LNCaP clone FGC (cell line): Measurements from ENCODE around the gene BAZ1A.
"Not testable (repeated sequence)": the region's sequence is repeated elsewhere in the genome, so short reads cannot be mapped to it uniquely, and the experiment has no call there.

Source experiments
- DNase-seq: peaks from one replicate; pipeline ENCODE4 v3.0.0-alpha.2; 2011; ENCODE audit warnings: low read depth
- H3K4me3 ChIP-seq: 2 replicates; pipeline ENCODE4 v1.5.1; 2011; ENCODE audit warnings: mild to moderate bottlenecking, low read depth, low read length, control low read depth
- TF ChIP-seq, protein P1 (sequence below): IDR thresholded peaks from 2 replicates; pipeline ENCODE4 v1.5.1; 2012; ENCODE audit warnings: mild to moderate bottlenecking; ENCODE audit not compliant: control insufficient read depth, insufficient read depth; ENCODE audit errors: extremely low read depth

BAZ1A gene

DNA sequence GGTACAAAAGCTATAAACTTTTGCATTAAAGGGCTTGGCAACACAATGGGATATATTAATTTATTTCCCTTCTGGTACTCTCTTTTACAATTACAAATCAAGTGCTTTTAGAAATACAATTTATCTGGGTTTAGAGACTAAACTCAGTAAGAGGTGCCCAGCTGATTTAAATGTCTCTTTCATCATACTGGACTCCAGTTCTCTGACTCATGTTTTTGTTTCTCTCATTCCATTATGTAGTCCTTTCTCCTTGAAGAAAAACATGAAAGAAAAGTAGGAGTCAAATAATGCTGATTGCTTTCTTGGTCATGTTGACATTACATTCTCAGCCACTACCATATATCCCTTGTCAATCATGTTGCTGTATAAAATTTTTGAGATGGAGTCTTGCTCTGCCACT lies 124.5 kb downstream of the BAZ1A start:
- TF ChIP-seq, protein P1, sequence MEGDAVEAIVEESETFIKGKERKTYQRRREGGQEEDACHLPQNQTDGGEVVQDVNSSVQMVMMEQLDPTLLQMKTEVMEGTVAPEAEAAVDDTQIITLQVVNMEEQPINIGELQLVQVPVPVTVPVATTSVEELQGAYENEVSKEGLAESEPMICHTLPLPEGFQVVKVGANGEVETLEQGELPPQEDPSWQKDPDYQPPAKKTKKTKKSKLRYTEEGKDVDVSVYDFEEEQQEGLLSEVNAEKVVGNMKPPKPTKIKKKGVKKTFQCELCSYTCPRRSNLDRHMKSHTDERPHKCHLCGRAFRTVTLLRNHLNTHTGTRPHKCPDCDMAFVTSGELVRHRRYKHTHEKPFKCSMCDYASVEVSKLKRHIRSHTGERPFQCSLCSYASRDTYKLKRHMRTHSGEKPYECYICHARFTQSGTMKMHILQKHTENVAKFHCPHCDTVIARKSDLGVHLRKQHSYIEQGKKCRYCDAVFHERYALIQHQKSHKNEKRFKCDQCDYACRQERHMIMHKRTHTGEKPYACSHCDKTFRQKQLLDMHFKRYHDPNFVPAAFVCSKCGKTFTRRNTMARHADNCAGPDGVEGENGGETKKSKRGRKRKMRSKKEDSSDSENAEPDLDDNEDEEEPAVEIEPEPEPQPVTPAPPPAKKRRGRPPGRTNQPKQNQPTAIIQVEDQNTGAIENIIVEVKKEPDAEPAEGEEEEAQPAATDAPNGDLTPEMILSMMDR, result no peak
- DNase-seq, result no peak
- no peak overlapping the region for H3K4me3 ChIP-seq

DNA sequence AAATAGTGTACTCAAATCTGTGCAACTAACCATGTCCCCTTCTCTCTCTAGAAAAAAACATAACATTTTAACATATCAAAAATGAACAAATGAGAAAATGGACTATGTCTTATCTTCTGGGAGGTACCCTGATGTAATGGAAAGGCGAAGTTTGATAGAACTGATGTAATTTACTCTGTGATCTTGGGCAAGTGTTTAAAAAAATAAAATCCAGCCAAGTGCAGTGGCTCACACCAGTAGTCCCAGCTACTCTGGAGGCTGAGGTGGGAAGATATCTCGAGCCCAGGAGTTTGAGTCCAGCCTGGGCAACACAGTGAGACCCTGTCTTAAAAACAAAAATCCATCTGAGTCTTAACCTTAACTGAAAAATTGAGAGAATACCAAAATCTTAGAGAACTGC lies 124.9 kb downstream of the BAZ1A start:
- TF ChIP-seq, protein P1, result no peak
- no peak for DNase-seq
- no peak overlapping the region for H3K4me3 ChIP-seq

DNA sequence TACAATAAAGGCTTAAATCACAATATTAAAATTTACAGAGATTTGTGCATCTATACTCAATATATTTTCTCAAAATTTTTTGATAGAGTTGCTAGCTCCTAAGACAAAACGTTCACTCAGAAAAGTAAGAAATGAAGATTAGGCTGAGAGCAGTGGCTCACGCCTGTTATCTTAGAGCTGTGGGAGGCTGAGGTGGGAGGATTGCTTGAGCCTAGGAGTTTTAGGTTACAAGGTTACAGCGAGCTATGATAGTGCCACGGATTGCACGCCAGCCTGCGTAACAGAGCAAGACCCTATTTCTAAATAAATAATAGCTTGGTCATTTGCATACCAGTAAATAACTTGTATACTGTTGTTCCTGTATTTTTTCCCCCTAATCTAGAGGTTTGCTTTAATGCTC lies 125.8 kb downstream of the BAZ1A start:
- no peak overlapping the region for H3K4me3 ChIP-seq
- TF ChIP-seq, protein P1, result no peak
- no peak for DNase-seq

DNA sequence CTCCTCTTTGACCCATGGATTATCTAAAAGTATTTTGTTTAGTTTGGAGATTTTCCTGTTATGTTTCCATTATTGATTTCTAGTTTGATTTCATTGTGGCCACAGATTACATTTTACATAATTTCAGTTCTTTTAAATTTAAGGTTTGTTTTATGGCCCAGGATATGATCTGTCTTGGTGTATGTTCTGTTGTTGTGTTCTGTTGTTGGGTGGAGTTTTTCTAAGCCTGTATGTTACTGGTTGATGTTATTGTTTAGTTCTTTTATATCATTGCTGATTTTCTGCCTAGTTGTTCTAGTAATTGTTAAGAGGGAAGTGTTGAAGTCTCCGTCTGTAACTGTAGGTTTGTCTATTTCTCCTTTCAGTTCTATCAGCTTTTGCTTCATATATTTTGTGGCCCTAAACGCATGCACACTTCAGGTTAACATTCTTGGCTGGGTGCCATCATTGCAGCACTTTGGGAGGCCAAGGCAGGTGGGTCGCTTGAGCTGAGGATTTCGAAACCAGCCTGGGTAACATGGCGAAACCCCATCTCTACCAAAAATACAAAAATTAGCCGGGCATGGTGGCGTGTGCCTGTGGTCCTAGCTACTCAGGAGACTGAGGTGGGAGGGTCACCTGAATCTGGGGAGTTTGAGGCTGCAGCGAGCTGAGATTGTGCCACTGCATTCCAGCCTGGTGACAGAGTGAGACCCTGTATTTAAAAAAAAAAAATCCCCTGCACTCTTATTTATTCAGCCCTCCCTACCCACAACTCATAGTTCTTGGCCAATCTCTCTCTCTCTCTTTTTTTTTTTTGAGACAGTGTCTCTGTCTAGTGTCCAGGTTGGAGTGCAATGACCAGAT lies 132.7 kb downstream of the BAZ1A start:
- H3K4me3 ChIP-seq, result no peak overlapping the region
- DNase-seq, result no peak
- TF ChIP-seq, protein P1, result no peak

DNA sequence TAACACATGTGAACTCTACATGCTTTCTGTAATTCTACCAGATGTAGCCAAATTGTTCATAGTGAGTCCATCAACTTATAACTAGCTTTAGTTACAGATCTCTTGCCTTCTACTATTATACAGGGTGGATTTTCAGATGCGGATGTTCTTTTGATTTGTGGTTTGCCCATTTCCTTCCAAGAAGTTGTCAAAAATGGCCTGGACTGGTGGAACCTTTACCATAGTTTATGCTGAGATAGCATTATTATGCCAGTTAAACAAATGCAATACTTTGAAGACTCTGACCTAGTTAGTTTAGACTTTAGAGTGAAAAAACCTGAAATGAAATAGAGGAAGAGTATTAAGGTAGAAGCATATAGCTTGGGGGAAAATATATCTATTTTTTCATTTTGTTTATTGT lies 133.3 kb downstream of the BAZ1A start:
- TF ChIP-seq, protein P1, result no peak
- no peak for DNase-seq

DNA sequence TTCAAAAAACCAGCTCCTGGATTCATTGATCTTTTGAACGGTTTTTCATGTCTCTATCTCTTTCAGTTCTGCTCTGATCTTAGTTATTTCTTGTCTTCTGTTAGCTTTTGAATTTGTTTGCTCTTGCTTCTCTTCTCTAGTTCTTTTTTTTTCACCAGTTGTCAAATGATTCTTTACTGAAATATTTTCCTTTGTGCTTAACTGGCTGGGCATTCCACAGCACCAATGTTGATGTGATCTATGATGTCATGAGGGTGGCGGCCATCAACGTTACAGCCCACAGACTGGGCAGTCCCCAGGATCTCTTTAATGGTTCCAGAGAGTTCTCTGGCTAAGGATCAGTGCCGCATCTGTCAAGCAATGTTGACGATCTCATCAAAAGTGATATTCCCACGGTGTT lies 135.0 kb downstream of the BAZ1A start:
- DNase-seq, H3K4me3 ChIP-seq: not testable (repeated sequence)

More for the DNA sequence above, 133.3 kb downstream of the BAZ1A start:
- H3K4me3 ChIP-seq, result no peak overlapping the region

DNA sequence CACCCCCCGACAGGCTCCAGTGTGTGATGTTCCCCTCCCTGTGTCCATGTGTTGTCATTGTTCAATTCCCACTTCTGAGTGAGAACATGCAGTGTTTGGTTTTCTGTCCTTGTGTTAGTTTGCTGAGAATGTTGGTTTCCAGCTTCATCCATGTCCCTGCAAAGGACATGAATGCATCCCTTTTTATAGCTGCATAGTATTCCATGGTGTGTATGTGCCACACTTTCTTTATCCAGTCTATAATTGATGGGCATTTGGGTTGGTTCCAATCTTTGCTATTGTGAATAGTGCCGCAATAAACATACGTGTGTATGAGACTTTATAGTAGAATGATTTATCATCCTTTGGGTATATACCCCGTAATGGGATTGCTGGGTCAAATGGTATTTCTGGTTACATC lies 138.1 kb downstream of the BAZ1A start:
- H3K4me3 ChIP-seq, DNase-seq: not testable (repeated sequence)

DNA sequence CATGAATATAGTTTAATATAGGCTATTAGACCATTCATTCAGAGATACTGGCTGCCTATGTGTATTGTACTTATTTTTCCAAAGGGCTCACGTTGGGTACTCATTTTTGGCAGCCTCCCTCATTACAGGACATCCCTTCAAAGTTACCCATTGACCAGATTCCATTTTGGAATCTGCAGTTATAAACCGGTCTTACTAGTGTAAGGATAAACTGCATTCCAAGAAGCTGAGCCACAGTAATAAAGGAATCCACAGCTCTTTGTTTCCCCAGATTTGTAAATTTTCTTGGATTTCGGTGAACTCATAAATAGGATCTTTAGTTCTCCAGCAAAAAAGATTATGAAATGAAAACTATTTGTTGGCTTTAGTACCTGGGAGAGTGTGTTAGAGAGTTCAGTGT lies 141.9 kb downstream of the BAZ1A start:
- H3K4me3 ChIP-seq, result no peak overlapping the region
- TF ChIP-seq, protein P1, result no peak
- no peak for DNase-seq
